UCSD-AML1 (cell line): ENCODE measurements around the gene DSCAM.

Source experiments
- DNase-seq: peaks from one replicate; lab custom pipeline; 2025; ENCODE audit not compliant: unreplicated experiment; lab: John Stamatoyannopoulos, UW

Gene DSCAM

DNA sequence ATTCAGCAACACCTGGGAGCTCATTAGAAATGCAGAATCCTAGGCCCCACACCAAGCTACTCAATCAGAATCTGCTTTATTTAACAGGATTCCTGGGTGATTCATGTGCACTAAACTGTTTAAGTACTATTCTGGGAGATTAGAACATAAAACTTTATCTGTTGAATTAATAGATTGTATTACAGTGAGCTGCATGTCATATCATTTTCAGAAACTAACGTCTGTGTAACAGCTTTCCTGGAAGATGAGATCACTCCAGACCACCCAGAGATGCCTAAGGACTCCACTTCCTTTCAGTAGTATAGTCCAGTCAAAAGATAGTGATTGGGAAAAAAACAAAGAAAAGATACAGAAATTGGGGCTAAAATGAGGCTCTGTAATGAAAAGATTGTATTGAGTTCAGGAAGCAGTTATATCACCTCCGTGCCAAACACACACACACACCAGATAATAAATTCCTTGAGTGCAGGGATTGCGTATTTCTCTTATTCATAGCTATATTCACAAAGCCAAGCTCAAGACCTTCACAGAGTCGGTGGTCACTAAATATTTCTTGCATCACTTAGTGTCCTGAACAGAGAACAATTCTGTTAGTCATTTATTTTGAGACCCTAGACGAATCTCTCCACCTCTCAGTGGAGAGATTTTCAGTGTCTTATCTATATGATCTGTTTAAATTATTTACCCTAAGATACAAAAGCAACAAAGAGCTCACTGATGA lies 178.2 kb downstream of the DSCAM start:
- DNase-seq, result no peak

DNA sequence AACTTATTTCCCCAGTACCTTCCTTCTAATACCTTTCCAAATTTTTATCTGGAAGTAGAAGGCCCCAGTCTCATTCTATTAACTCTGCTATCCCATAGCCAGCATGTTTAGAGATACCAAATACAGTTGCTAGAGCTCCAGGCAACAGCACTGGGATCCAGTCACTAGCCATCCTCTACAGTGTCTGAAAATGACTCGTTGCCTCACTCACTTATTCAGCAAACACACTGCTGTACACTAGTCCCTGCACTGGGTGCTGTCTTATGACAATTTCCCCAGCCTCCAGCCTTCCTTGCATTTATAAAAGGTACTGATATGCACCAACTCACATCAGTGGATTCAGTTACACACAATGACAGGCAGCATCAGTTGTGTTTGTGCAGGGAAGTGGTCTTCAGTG lies 179.0 kb downstream of the DSCAM start:
- DNase-seq, result no peak

DNA sequence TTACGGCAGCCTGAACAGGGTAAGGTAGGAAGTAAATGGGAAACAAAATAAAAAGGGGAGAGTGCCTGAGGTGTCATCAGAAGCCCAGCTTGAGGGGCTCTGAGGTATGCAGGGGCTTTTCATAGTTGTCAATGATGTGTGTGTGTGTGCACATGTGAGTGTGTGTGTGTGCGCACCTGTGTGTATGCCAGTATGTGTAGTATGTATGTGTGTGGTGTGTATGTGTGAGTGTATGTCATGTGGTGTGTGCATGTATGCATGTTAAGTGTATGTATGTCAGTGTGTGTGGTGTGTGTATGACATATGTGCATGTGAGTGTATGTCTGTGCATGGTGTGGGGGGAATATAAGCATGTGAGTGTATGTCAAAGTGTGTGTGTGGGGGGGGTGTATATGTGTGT lies 184.1 kb downstream of the DSCAM start:
- no peak for DNase-seq

DNA sequence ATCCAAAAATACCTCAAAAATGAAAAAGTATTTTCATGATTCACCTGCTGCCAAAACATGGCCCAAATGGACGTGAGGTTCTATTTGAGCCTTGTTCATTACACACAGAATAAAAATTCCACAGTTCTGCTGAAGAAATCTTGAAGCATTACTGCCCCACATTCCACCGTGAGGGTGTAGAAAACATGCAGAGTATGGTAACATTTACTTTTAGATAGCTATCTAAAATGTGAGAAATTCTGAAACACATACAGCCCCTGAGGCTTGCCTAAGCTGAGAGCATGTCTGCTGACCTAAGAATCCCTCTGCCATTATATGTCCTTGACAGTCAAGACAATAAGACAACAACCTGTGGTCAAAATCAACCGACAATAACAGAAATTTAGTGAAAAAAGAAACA lies 186.5 kb downstream of the DSCAM start:
- DNase-seq, result no peak

DNA sequence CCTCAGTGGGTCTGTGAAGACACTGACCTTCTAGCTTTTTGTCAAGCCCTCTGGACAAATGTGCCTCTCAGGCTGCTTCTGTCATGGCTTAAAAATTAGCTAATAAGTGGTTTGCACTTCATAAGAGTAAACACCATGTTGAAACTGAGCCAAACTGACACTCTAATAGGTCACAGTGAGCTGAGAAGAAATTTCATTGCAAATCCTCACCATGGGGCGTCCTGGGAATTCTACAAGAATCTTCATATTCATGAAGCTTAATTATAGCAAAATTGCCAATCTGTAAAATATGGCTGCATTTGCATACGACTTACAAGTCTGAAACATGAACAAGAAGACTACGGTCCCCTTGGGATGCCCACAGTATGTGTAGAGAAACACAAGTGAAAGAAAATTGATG lies 188.6 kb downstream of the DSCAM start:
- DNase-seq, result no peak

DNA sequence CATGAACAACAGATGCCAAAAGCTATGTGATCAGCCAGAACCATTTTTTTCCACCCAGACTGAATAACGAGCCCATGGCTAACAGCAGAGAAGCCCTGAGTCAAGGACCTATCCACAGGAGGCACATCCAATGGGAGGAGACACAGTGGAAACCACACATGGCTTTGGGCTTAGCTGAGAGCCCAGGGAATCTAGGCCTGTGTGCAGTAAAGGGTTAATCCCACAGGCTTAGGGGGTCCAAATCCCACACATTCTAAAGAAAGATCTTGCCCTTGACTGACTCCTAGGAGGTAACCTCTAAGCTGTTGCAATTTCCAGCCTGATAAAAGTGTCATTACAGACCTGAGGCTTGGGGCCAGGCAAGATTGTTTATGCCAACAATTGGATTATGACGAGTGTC lies 194.5 kb downstream of the DSCAM start:
- DNase-seq, result no peak

DNA sequence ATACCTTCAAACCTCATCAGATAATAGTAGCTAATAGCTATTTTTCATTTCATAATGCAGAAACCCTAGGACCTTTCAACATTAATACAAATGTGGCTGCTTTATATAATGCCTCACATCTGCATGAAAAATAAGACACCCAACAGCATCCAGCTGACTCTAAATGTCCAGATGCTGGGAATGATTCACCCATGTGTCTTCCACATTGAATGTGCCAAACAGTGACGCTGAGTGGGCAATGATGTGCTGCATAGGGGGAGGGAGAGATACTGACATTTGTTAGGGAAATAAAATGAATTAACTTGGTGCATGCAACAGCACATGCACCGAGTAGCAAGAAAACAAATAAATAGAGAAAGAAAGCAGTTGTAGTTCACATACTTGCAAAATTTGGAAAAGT lies 199.3 kb downstream of the DSCAM start:
- no peak for DNase-seq

DNA sequence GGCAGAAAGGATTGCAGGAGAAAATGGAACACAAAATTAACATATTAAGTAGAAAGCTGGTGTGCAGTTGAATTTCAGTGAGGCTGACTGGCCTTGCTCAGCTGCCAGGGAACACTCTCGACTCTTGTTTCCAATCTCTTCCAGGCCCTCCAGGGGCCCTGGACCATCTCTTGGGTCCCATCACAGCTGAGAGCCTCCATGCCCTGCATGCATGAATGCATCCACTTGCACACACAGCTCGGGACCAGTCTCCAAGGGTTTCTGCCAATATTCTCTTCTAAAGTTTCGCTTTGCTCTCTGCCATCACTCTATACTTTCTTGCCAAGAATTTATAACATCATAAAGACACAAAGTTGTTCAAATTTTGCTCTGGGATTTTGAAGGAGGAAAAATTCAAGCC lies 200.3 kb downstream of the DSCAM start:
- DNase-seq, result no peak

DNA sequence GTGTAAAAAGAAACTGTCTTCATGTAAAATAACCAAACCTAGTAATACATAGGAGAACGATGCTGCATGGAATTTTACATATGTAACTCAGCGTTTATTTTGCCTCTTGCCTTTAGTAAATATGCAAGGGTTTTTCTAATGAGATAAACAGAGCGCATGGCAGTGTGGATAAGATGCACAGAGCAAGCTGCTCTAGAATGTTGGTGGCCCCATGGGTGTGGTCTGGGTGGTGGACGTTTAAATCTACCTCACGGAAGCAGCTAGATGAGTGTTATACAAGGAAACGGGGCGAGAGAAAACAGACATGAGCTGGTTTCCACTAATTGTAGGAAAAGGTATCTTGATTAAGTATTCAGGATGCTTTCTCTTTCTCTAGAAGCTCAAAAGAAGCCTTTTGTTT lies 205.9 kb downstream of the DSCAM start:
- no peak for DNase-seq

DNA sequence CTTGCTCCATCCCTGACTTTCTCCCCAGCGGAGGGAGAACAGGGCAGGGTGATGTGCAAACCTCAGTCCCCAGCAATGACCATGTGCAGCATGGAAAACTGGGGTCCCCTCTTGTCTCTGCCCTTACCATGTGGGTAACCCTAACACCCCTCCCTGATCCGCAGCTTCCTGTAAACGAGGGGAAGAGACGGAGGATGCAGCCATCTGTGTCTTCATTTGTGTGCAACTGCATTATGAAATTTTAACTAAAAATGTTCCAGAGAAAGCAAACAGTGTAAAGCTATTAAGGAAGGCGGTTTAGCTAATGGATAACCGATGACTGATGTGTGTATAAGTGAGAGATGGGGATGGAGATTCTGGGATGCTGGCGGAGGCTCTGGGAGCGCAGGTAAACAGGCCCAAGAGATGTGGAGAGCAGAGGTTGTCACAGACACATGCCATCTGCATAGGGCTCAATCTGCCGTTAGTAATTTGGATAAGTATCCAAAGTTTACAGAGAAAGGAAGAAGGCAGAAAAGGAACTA lies 206.6 kb downstream of the DSCAM start:
- no peak for DNase-seq

DNA sequence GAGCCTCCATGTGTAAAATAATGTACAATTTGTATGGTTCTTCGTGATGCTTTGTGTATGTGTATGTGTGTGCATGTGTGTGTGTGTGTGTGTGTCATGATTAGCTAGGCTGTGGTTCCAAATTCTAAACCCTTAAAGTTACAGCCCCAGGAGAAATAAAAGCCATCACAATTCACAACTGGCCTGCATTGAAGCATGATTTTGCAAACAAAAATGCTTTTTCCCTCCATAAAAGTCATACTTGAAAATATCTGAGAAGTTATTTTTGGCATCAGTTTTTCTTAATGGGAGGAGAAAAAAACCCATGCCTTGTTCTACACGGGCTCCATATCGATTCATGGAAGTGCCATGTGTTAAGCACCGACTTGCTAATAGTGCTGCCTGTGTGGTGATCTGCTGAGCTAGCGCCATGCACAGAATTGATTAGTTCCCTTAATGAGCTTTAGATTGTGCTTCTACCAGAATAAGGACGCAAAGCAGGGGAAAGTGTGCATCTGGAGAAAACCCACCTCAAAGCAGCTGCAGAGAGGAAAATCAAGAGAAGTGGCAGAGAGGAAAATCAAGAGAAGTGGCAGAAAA lies 207.3 kb downstream of the DSCAM start:
- no peak for DNase-seq

DNA sequence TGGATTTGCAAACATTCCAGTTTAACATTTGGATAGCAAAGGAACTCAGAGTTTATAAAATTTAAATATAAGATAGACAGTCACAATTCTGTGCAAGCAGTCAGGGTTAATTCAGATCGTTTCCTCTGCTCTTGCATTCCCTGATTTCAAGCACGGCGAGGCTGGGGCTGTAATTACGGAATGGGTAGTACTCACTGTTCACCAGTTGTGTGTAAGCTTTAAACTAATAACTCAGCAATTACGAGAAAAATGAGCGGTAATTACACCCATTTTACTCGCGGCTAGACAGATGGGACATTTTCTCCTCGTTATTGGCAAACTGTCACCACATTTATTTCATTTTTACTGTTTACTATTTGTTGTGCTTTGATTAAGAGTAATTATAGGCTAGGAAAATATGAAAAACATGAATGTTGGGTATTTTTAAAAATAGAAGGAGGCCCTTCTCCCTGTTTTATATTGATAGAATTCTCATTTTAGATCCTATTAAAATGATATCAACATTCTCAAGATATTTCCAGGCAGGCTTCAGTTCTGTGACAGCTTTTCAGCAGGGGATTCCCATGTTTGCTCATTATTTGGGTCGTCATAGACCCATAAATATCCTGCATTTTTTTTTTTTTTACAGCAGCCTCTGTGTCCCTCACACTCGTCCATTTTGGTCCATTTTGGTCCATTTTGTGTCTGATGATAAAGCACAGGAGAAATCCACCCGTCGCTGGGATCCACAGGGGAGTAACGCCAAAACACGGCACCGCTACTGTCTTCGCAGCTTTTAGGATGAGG lies 208.3 kb downstream of the DSCAM start:
- DNase-seq, result no peak

DNA sequence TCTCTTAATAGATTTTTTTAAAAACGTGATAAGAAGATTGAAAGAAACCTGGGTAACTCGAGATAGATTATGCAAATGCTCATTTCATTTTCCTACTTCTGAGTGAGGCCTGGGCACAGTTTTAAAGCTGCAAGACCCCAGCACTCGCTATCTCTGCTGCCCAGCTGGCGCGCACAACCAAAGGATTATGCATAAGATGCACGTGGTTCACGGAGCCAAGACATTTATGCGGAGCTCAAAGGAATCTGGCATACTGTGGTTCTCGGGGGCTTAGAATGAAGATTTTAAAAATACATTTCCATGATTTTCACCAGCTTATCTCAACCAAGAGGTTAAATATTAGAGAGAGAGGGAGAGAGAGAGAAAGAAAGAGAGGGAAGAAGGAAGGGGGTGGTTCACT lies 210.9 kb downstream of the DSCAM start:
- no peak for DNase-seq

DNA sequence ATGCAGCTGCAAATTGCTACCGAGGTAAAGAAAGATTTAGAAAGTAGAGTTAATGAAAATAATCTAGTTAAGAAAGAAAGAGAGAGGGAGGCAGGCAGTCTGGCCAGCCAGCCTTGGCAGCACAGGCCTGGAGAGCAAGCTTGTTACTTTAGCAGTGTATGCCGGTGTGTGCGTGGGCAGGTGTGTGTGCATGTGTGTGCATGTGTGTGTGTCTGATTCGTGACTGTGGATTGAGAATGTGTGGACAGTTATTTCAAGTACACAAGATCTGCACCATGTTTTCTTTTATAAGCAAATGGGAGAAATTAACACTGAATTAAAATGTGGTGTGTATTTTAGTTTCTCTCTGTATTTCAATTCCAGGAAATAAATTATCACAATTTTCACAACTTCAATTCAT lies 211.6 kb downstream of the DSCAM start:
- no peak for DNase-seq

DNA sequence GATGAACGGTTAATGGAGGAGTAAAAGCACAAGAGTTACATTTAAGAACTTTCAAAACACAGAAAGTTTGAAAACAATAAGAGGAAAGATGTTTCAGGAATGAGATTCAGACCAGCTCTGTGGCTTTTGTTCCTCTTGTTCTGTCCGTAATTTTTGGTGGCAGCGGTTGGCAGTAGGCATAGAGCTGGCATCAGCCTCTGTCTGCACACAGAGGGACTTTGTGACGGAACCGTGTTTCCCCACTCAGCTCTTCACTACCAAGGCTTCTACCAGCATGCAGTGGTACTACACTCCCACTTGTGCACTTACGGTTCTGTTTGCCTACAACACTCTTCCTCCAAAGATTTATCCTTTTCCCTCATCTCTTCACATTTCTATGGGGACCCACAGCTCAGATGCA lies 212.8 kb downstream of the DSCAM start:
- DNase-seq, result no peak

DNA sequence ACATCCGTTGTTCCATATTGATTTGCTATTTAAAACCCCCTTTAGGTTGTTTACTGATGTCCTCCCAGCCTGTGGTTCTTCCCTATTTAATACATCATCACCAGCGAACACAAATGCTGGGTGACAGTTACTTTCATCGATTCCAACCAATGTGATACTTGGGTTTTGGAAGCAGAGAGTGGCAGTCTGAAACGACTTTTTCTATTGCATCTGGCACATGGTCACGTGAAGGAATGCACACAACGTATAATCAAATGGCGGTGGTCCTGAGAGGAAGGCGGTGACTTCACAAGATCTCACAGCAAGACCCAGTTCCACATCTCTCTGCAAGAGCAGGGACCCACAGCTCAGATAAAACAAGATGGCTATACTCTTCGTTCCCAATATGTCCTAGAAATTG lies 213.9 kb downstream of the DSCAM start:
- DNase-seq, result no peak

DNA sequence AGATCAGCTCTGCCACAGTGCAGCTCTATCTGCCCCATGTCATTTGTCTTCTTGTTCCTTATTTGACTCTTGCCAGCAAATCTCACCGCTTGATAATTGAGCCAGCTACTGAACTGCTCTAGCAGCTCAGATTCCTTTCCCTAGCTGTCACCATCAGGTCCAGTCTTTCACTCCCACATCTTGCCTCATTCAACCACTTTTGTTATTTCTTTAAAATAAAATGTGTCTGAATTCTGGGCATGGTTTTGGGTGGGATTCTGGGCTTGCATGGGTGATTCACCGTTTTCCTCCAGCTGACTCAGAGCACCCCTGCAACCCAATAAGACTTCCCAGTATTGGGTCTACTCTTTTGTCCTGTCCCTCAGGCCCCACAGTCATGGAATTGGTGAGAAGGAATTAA lies 215.7 kb downstream of the DSCAM start:
- no peak for DNase-seq

DNA sequence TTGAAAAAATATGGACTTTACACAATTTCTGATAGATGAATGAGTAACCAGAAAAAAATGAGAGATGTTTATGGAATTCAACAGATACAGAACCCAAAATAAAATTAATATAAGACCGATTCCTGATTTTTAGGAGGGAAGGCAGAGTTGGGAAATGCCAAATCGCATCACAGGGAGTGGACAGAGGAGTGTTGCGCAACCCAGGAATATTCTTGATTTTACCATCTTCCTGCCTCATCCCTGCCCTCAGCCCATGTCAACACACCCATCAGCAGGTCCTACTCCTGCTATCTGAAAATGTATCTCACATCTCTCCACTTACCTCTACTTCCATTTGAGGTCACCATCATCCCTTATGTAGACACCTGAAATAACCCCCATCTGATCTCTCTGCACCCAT lies 221.0 kb downstream of the DSCAM start:
- no peak for DNase-seq

DNA sequence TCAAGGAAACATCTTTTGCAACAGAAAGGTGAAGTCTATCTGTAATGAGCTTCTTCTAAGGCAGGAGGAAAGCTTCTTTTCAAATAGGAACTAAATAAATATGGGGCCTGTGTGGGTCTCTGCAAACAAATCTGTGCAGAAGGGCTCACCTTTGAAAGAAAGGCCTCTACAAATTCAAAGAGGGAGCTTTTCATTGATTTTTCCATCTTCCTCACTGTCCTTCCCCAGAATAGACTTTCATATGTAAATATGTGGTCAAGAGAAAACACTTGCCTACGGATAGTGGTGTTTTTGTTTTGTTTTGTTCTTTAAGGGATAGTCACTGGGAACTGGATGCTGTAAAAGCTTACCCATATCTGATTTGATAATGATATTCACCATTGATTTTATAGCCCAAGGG lies 223.4 kb downstream of the DSCAM start:
- no peak for DNase-seq

DNA sequence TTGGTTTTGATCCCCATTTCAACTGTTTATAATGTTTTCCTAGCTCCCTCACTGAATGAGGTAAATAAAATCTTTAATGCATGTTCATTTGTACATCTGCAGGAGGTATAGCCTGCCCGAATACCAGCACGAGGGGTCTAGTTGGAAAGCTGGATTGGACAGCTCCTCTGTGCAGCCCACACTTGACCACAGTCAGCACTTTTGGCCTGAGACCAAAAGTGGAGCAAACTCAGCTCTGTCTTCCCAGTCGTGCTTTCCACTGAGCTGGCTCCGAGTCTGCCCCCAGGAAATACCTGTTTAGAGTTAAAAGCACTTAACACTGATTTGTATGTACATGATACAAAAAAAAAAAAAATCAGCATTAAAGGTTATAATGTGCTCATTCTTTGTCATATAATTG lies 224.4 kb downstream of the DSCAM start:
- DNase-seq, result no peak

DNA sequence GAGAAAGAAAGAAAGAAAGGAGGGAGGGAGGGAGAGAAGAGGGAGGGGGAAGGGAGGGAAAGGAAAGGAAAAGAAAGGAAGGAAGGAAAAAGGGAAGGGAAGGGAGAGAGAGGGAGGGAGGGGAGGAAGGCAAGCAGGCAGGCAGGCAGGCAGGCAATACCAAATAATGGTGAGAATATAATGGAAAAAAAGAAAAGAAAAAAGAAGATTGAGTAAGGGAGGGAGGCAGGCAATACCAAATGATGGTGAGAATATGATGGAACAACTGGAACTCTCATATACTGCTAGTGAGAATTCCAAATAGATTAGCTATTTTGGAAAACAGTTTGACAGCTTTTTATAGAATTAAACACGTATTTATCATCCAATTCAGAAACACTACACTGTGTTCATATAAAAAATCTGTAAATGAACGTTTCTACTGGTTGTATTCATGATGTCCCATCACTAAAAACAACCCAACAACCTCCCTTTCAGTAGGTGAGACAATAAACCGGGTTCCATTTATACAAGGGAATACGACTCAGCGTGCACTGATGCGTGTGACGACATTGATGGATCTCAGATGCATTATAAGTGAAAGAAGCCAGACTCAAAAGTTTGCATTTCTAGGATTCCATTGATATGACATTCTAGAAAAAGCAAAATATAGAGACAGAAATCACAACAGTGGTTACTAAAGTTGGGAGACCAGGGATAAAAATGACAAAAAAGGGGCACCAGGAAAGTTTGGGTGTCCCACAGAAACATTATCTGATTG lies 226.4 kb downstream of the DSCAM start:
- no peak for DNase-seq
